Spleen (tissue), 7 donors: ENCODE measurements around the gene KCTD4.

Source experiments
- POLR2AphosphoS5 ChIP-seq, 3 donors: sonication (generic); formaldehyde crosslinking; IDR thresholded peaks; one replicate each; pipeline ENCODE4 v1.5.1; 2017; ENCODE audit warnings: antibody characterized with exemption in 3 of 3
- TF ChIP-seq, protein P1 (sequence below), 11 experiments: fragments of 200-600 bp in 7 of 11; fragments of 450-650 bp in 4 of 11; sonication (generic) in 4 of 11; IDR thresholded peaks in 8 of 11; conservative IDR thresholded peaks in 3 of 11; 1 replicate in 7 of 11; 2 replicates in 4 of 11; pipeline versions ENCODE4 v1.4.0 to v1.8.0; 2016 to 2021; ENCODE audit warnings: antibody characterized with exemption in 11 of 11, inconsistent platforms in 4 of 11, mild to moderate bottlenecking in 1 of 11
- donor health status: DM: no; HTN: no; CAD: no; lungs with moderate emphysema.
- donor health status: DM: no; HTN: no; CAD: no.
- donor health status: DM: no; HTN: no; CAD: no.

DNA sequence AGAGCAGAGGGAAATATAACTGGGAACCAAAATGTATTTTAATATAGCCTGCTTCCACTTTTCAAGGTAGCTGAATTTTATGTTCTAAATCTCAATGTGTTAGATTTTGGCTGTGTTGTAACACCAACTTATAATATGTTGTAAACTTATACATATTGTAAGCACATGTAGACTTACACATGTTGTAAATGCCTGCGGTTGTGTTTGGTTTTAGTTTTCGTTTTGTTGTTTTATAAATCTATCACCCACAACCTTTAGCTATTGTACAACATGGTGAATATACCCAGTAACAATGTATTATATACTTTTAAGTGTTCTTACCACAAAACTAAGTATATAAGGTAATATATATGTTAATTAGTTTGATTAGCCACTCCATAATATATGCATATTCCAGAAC is 15.6 kb downstream of the KCTD4 start:
- no peak for TF ChIP-seq POLR2AphosphoS5 (IDR thresholded peaks at IDR 0.05)
- TF ChIP-seq, protein P1, sequence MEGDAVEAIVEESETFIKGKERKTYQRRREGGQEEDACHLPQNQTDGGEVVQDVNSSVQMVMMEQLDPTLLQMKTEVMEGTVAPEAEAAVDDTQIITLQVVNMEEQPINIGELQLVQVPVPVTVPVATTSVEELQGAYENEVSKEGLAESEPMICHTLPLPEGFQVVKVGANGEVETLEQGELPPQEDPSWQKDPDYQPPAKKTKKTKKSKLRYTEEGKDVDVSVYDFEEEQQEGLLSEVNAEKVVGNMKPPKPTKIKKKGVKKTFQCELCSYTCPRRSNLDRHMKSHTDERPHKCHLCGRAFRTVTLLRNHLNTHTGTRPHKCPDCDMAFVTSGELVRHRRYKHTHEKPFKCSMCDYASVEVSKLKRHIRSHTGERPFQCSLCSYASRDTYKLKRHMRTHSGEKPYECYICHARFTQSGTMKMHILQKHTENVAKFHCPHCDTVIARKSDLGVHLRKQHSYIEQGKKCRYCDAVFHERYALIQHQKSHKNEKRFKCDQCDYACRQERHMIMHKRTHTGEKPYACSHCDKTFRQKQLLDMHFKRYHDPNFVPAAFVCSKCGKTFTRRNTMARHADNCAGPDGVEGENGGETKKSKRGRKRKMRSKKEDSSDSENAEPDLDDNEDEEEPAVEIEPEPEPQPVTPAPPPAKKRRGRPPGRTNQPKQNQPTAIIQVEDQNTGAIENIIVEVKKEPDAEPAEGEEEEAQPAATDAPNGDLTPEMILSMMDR (IDR thresholded peaks at IDR 0.05 in 8 of 11, conservative IDR thresholded peaks at IDR 0.05 in 3 of 11): no peak
